Measurements from ENCODE around the gene DNAJB1.

The DNAJB1 gene

DNA sequence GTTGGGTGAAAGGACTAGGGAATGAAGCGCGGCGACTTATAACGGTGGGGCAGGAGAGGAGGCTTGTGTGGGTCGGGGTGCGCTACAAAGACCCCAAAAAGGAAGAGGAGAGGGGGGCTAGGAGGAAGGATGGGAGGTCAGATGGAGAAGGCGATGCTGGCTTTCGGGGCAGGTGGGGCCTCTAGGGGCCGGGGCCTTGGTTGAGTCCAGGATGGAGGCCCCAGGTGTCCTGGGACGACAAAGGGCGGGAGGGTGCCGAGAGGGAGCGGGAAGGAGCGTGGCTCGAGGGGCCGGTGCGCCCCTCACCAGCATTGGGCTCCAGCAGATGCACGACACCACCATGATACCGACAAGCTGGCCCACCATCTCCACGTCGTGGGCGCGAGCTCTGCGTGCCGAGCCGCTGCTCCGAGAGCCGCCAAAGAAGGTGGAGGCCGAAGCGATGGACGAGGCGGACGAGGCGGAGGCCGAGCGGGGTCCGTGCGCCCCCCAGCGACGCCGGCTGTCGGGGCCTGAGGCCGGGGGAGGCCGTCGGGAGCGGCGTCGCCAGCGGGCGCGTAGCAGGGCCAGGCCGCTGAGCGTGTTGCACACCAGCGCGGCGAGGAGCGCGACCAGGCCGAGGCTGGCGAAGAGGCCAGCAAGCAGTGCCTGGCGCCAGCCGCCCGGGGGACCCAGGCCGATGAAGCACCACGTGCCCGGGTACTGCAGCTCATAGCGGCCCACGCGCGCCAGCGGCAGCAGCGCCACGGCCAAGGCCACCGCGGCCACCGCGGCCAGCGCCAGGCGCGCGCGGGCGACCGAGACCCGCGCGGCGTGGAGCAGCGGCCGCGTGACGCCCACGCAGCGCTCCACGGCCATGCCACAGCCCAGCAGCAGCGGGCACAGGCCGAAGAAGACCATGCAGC lies 44.9 kb downstream of the DNAJB1 start:
- DNase-seq (ENCODE audit: low read depth in 2 of 2): no peak

DNA sequence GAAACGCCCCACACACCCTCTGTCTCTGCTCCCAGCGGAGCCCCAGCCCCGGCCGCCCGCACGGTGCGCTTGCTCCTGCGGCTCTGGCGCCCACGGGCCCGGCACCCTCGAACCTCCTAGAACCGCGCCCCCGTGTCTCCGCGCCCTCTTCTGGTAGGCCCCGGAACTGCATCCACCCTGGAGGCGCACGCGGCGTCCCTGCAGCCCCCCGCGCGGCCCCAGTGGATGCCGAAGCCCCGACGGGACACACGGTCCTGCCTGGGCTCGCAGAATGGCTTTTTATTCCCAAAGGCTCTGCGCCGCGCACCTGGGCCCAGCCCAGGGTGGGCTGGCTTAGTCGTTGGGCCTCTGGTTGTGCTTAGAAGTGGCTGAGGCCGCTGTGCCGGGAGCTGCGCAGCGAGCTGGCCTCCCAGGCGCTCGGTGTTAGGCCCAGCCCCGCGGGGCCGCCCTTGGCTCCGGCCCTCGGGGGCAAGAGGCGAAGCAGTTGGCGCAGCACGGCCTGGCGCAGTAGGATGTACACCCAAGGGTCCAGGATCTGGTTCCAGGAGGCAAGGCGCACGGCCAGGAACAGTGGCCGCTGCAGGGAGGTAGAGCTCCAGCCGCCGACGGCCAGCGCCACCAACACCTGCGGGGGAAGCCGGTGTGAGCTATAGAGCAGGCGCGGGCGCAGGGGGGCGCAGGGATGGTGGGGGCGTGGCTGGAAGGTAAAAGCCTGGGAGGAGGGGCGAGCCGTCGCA lies 45.8 kb downstream of the DNAJB1 start:
- peak; percentile 64 to 83 for DNase-seq (ENCODE audit: low read depth in 2 of 2)

DNA sequence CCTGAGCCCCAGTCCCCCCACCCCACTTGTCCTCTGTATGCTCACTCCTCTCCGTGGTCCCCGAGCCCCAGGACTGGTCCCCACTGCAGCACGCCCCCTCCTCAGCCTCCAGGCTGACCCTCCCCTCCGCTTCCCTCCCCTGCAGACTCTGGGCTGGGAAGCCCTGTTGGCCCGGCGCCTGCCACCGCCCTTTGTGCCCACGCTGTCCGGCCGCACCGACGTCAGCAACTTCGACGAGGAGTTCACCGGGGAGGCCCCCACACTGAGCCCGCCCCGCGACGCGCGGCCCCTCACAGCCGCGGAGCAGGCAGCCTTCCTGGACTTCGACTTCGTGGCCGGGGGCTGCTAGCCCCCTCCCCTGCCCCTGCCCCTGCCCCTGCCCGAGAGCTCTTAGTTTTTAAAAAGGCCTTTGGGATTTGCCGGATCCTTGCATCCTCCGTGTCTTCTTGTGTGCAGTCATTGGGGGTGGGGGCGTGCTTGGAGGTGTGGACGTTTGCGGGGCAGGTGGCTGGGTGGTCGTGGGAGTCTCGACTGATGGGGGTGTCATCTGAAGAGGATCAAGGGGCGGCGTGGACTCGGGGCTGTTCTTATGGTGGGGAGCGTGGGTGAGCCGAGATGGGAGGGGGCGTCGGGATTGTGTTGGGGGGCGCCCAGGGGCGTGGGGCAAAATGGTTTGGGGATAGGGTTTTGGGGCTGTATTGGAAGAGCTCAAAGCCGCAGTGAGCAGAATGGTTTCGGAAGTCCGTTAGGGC lies 46.6 kb downstream of the DNAJB1 start:
- no peak for DNase-seq (ENCODE audit: low read depth in 2 of 2)

DNA sequence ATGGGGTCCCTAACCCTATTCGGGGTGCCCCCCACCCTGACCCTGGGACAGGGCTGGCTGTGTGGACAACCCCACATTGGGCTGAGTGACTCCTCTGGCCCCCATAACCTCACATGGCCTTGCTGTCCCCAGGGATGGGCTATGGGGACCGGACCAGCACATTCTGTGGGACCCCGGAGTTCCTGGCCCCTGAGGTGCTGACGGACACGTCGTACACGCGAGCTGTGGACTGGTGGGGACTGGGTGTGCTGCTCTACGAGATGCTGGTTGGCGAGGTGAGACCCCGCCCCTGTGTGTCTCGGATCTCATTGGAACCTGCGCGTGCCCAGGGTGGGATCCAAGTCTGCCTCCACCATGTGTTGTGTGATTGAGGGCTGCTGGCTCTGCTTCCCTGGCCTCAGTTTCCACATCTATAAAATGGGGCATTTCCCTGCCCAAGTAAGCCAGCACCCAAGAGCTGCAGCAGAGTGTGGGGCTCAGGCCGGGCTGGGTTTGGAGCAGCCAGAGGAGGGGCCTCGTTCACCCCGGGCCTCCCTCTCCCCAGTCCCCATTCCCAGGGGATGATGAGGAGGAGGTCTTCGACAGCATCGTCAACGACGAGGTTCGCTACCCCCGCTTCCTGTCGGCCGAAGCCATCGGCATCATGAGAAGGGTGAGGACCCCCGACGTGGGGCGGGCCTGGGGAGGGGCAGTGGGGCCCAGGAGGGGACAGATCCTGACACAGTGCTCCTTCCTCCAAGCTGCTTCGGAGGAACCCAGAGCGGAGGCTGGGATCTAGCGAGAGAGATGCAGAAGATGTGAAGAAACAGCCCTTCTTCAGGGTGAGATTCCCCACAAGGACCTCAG lies 47.9 kb downstream of the DNAJB1 start:
- no peak for DNase-seq (ENCODE audit: low read depth in 2 of 2)

DNA sequence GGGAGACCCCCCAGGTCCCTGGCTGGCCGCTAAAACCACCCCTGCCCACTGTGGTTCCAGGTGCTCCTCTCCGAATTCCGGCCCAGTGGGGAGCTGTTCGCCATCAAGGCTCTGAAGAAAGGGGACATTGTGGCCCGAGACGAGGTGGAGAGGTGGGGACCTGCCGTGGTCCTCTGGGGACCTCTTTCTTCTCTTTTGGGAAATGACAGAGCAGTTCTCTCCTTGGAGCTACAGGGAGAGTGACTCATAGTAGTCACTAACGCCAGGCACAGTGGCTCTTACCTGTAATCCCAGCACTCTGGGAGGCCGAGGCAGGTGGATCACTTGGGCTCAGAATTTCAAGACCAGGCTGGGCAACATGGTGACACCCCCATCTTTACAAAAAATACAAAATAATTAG lies 50.4 kb downstream of the DNAJB1 start:
- no peak for DNase-seq (ENCODE audit: low read depth in 2 of 2)

DNA sequence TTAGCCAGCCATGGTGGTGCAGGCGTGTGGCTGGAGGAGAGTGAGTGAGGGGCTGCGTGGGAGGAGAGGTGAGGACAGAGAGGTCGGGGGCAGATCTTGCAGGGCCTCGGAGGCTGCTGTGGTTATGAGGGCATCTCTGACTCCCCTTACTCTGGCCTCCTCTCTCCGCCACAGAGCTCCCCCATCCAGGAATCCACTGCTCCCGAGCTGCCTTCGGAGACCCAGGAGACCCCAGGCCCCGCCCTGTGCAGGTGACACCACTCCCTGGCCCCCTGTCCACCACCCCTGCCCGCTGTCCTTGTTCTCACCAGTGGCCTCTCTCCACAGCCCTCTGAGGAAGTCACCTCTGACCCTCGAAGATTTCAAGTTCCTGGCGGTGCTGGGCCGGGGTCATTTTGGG lies 50.8 kb downstream of the DNAJB1 start:
- DNase-seq (ENCODE audit: low read depth in 2 of 2): no peak

Data from stimulated activated CD4-positive, alpha-beta T cell treated with anti-CD3 and anti-CD28 coated beads, Interleukin-15, amount 100 ng/mL, for 48 hours (primary cell).